Measurements from ENCODE around the gene SYTL2.

DNA sequence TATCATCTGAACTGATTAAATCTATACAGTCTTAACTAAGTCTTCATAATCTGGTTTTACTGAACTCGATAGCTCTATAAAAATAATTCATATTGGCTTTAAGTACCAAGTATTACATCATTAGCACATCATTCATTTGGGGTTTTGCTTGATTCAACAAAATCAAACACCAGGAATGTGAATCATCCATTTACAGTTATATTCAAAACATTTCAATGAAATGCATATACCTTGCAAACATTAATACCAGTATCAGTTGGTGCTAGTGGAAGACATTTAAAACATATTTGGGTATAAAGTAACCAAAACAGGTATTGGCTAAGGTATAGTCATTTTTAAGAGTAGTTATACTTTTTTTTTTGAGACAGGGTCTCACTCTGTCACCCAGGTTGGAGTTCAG lies 112.7 kb downstream of the SYTL2 start:
- no peak for TF ChIP-seq CTCF (IDR thresholded peaks at IDR 0.05)
- no peak for TF ChIP-seq POLR2A (IDR thresholded peaks at IDR 0.05)
